K562 (cell line): Measurements from ENCODE around the gene GTF2A1L.

Experiments
- ATF7 ChIP-seq: fragments of 450-650 bp; IDR thresholded peaks from 2 replicates; pipeline ENCODE4 v1.7.1; 2014; ENCODE audit warnings: mild to moderate bottlenecking, moderate library complexity
- CTCF ChIP-seq, 3 experiments: IDR thresholded peaks in 2 of 3; conservative IDR thresholded peaks in 1 of 3; 2 replicates each; pipeline ENCODE4 v1.5.1; 2011 to 2012; ENCODE audit warnings: low read length in 3 of 3, mild to moderate bottlenecking in 3 of 3, control low read depth in 2 of 3, improper control_type of control experiment in 1 of 3, inconsistent platforms in 1 of 3, low read depth in 1 of 3, mixed read lengths in 1 of 3, moderate library complexity in 1 of 3; ENCODE audit not compliant: insufficient read depth in 2 of 3
- EP300 ChIP-seq: IDR thresholded peaks from 2 replicates; pipeline ENCODE4 v1.6.1; 2012; ENCODE audit warnings: low read length, improper control_type of control experiment
- EZH2 ChIP-seq: IDR thresholded peaks from 2 replicates; pipeline ENCODE4 v1.6.1; 2012; ENCODE audit warnings: low read depth, mild to moderate bottlenecking, inconsistent platforms, low read length, borderline replicate concordance
- MEF2A ChIP-seq: IDR thresholded peaks from 2 replicates; pipeline ENCODE4 v1.6.1; 2011; ENCODE audit warnings: low read depth, mild to moderate bottlenecking, low read length, moderate library complexity; ENCODE audit not compliant: control insufficient read depth
- NR2F6 ChIP-seq: fragments of 450-650 bp; formaldehyde crosslinking; IDR thresholded peaks from 2 replicates; pipeline ENCODE4 v1.4.0; 2020; ENCODE audit warnings: mild to moderate bottlenecking
- SOX6 ChIP-seq: fragments of 450-650 bp; IDR thresholded peaks from 2 replicates; pipeline ENCODE4 v1.6.1; 2014; ENCODE audit warnings: mild to moderate bottlenecking
- TSC22D4 ChIP-seq: fragments of 450-650 bp; IDR thresholded peaks from 2 replicates; pipeline ENCODE4 v1.6.1; 2016; ENCODE audit warnings: missing genetic modification characterization, missing biosample characterization, control low read depth
- YY1 ChIP-seq, 3 experiments: IDR thresholded peaks; 2 replicates each; pipeline ENCODE4 v1.6.1; 2011; ENCODE audit warnings: low read length in 2 of 3, mild to moderate bottlenecking in 2 of 3, moderate library complexity in 2 of 3, borderline replicate concordance in 1 of 3, control low read depth in 1 of 3, low read depth in 1 of 3; ENCODE audit not compliant: insufficient read depth in 3 of 3, insufficient replicate concordance in 2 of 3, control insufficient read depth in 1 of 3, insufficient read length in 1 of 3; ENCODE audit errors: extremely low read depth in 1 of 3
- ZNF274 ChIP-seq: IDR thresholded peaks from 2 replicates; pipeline ENCODE4 v1.6.1; 2011; ENCODE audit warnings: low read depth, mild to moderate bottlenecking, low read length, moderate library complexity, borderline replicate concordance
- ZNF3 ChIP-seq: fragments of 250-450 bp; sonication (Bioruptor Pico); IDR thresholded peaks from 2 replicates; pipeline ENCODE4 v1.5.0; 2021; ENCODE audit warnings: mild to moderate bottlenecking, moderate library complexity
- TF ChIP-seq, protein P1 (sequence below): fragments of 150-350 bp; IDR thresholded peaks from 2 replicates; pipeline ENCODE4 v1.6.1; 2014; ENCODE audit warnings: low read depth, mild to moderate bottlenecking, low read length, borderline replicate concordance
- TF ChIP-seq, protein P2 (sequence below): fragments of 450-650 bp; IDR thresholded peaks from 2 replicates; pipeline ENCODE4 v1.6.1; 2018; ENCODE audit warnings: mild to moderate bottlenecking, low read depth; ENCODE audit not compliant: partially characterized antibody

DNA sequence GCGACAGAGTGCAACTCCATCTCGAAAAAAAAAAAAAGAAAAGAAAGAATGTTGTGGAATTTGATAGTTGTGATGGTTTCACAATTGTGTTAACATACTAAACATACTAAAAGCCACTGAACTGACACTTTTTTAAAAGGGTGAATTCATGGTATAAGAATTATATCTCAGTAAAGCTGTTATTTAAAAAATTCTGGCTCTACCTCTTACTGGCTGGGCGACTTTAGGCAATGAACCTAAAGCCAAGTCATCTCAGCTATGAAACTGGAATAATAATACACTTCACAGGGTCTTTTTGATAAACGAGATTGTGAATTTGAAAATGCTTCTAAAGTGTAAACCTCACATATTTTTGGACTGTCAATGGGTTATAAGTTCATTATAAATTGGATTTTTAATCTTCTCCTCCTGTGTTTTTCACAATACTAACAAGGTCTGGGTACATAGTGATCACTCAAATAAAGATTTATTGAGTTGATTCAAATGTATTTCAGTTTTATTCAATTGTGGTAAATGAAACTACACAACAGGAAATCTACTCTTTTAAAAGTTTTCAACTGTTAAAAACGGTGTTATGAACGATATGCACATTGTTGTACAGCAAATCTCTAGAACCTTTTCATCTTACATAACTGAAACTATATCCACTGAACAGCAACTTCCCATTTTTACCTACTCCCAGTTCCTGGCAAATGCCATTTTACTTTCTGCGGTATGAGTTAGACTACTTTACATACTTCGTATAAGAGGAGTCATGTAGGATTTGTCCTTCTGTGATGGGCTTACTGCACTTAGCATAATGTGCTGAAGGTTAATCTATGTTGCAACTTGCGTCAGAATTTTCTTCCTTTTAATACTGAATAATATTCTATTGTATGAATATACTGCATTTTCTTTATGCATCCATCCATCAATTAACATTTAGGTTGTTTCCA, 43.0 kb upstream of the GTF2A1L start:
- TF ChIP-seq ATF7, result no peak
- TF ChIP-seq NR2F6 (CRISPR knock-in tag), result no peak
- TF ChIP-seq ZNF274, result no peak
- TF ChIP-seq SOX6, result no peak
- no peak for TF ChIP-seq MEF2A
- TF ChIP-seq EZH2, result no peak
- TF ChIP-seq TSC22D4 (tag), result no peak
- no peak for TF ChIP-seq EP300
- TF ChIP-seq CTCF (IDR thresholded peaks at IDR 0.05 in 2 of 3, conservative IDR thresholded peaks at IDR 0.05 in 1 of 3; ENCODE audit: insufficient read depth in 2 of 3, low read depth in 1 of 3, low read length in 3 of 3), result no peak
- no peak for TF ChIP-seq YY1 (IDR thresholded peaks at IDR 0.05; ENCODE audit: borderline replicate concordance in 1 of 3, control insufficient read depth in 1 of 3, extremely low read depth in 1 of 3, insufficient read depth in 3 of 3, insufficient read length in 1 of 3, insufficient replicate concordance in 2 of 3, low read depth in 1 of 3, low read length in 2 of 3)
- no peak for TF ChIP-seq ZNF3
- TF ChIP-seq, protein P1, sequence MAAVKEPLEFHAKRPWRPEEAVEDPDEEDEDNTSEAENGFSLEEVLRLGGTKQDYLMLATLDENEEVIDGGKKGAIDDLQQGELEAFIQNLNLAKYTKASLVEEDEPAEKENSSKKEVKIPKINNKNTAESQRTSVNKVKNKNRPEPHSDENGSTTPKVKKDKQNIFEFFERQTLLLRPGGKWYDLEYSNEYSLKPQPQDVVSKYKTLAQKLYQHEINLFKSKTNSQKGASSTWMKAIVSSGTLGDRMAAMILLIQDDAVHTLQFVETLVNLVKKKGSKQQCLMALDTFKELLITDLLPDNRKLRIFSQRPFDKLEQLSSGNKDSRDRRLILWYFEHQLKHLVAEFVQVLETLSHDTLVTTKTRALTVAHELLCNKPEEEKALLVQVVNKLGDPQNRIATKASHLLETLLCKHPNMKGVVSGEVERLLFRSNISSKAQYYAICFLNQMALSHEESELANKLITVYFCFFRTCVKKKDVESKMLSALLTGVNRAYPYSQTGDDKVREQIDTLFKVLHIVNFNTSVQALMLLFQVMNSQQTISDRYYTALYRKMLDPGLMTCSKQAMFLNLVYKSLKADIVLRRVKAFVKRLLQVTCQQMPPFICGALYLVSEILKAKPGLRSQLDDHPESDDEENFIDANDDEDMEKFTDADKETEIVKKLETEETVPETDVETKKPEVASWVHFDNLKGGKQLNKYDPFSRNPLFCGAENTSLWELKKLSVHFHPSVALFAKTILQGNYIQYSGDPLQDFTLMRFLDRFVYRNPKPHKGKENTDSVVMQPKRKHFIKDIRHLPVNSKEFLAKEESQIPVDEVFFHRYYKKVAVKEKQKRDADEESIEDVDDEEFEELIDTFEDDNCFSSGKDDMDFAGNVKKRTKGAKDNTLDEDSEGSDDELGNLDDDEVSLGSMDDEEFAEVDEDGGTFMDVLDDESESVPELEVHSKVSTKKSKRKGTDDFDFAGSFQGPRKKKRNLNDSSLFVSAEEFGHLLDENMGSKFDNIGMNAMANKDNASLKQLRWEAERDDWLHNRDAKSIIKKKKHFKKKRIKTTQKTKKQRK, result no peak
- TF ChIP-seq, protein P2, sequence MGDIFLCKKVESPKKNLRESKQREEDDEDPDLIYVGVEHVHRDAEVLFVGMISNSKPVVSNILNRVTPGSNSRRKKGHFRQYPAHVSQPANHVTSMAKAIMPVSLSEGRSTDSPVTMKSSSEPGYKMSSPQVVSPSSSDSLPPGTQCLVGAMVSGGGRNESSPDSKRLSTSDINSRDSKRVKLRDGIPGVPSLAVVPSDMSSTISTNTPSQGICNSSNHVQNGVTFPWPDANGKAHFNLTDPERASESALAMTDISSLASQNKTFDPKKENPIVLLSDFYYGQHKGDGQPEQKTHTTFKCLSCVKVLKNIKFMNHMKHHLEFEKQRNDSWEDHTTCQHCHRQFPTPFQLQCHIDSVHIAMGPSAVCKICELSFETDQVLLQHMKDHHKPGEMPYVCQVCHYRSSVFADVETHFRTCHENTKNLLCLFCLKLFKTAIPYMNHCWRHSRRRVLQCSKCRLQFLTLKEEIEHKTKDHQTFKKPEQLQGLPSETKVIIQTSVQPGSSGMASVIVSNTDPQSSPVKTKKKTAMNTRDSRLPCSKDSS, result no peak
